HG02852 (cell line): ENCODE data around the gene CDS2.

Experiments
- ATAC-seq: cut with Tn5 transposase; IDR thresholded peaks from one replicate; pipeline ENCODE4 v1.9.1; 2021; ENCODE audit warnings: mild to moderate bottlenecking, moderate library complexity; ENCODE audit not compliant: unreplicated experiment

The CDS2 gene

DNA sequence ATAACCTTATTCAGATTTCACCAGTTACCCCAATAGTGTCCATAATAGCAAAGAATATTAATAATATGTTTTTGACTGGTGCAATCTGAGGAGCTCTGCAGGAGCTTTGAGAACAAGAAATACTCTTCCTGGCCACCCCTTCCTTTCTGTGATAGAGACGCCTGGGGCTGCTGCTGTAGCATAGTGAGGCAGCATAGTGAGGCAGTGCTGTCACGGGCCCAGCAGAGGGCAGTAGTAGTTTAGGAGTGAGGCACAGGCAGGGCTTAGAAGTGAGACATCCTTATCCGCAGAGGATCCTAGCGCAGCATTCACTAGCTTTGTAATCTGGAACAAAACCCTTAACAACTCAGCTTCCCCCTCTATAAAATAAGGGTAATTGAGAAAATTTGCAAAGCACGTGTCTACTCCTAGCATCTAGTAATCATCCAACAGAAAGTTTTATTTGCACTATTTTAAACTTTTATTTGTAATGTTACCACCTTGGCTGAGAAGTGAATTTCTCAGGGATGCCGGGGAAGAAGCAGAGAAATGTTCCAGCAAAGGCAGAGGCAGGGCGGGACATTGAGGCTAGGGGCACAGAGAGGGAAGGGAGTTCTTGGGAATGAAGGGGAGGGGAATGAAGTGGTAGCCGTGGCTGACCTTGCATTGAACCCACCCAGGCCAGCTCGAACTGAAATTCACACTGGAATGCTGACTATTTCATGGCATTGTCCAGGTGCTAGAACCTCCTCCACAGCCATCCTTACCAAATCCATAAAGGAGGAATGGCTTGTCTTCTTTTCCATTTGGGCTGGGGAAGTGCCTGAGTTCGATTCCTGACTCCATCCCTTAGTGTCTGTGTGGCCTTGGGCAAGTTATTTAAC, 78.8 kb downstream of the CDS2 start:
- peak; percentile 88 for ATAC-seq

DNA sequence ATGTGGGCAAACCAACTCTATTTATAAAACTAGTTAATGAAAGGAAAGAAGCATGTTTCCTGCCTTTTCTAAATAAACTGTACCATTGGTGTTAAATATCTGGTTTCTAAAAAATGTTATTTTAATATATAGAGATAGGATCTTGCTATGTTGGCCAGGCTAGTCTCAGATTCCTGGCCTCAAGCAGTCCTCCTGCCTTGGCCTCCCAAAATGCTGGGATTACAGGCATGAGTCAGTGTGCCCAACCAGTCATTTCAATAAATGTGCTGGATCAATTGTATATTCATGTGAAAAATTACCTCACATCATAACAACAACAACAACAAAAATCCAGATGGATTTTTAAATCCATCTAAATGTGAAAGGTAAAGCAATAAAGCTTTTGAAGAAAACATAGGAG, 80.3 kb downstream of the CDS2 start:
- ATAC-seq = no peak

DNA sequence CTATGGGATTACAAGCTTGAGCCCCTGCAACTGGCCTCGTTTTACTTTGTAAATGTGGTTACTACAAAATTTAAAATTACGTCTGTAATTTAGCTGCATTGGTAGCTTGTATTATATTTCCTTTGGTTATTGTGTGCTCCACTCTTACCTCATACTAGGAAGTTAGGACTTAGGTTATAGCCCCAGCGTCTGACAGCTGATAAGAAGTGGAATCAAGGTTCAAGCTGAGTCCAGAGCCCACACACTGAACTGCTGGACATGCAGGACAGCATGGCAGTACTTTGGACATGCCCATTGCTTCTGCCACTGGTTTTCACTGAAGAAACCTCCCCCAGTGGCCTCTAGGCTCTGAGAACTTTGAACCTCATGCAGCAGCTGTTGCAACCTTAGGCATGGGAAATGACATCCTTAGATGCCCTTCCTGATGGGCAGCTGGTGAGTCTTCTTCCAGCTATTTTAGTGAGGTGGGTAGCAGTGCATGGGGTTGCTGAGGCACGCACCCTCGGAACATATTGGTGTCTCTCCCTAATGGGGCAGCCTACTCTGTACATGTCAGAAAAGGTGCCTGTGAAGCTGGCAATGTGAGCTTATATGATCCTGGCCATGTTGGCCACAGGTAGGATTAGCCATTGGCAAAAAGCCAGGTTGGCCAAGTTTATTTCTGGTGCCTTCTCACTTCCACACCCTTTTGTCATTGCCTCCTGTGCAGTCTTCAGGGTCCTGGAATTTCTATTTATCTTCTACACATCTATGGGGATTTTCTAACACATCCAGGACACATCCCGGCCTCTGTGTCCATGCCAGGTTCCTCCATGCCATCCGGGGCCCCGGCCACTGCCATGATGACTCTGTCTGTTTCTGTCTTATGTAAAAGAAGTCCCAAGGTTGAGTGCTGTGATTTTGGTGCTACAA, 85.3 kb downstream of the CDS2 start:
- ATAC-seq = no peak

DNA sequence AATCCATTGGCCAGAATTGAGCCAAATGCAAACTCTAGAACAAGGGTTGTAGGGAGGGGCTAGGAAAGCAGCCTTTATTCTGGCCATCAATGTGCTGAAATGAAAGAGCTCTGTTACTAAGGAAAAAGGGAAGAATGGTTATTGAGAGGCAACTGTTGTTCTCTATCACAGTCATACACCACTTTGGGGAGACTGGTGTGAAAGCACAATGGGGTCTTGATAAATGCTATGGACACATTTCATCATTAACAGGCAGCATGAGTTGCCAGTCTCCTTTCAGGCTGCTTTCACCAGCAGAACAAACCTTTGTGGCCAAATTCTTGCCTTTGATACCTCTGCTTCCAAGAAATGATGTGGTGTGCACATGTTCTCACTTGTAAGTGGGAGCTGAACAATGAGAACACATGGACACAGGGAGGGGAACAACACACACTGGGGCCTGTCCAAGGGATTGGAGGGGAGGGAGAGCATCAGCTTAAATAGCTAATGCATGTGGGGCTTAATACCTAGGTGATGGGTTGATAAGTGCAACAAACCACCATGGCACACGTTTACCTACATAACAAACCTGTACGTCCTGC, 86.2 kb downstream of the CDS2 start:
- no peak for ATAC-seq

DNA sequence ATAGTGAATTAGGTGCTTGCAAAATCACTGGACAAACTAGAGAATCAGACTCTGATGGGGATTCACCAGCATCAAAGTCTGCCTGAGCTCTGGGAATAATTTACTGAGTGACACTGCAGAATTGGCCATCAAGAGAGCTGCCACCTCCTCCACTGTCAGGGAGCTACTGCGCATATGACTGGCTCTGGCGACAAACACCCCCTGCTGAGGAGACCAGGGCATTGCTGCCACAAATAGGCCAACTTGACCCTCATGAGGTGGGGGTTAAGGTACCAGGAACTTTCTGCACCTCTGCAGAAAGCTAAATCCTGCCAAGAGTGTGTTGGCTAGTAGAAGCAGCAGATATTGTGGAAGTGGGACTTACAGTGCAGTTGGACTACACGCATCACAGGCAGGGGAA, 88.0 kb downstream of the CDS2 start:
- no peak for ATAC-seq

DNA sequence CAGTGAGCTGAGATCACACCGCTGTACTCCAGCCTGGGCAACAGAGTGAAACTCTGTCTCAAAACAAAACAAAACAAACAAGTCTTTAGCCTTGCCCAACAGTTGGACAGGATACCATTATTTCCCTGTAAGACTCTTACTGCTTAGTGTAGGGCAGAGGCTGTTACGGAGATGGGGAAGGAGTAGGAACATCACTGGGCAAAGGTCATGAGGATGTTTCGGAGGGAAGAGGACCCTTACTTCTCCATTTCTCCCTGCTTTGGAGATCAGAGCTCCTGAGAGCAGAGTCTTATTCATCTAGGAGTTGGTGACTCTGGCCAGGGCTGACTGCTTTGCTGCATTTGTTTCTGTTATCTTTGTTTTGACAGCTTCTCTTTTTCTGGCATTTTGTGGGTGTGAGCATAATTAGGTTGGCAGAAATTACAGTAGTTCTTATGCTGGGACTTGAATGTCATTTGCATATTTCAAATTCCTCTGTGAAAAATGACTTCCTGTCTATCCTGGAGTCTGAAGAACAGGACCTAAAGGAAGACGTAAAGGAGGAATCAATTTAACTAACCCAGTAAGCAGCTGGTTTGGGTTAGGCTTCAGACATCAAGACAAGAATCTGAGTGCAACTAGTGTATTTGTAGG, 89.0 kb downstream of the CDS2 start:
- ATAC-seq = no peak

DNA sequence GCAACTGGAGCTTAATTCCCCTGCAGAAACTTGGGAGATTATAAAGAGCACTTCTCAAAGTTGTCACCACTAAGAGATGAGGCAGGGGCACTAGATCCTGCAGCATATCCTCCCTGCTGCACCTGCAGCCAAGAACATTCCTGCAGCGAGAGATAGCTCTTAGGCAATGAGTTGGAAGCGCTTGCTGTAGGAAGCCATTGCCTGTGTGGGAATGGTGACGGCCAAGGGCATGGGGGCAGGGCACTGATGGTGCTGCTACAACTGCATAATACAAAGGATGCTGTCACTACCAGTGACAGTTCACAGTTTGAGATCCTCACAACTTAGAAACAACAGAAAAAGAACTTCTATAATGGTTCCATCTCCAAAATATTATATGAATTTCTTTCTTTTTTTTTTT, 89.9 kb downstream of the CDS2 start:
- ATAC-seq = no peak

DNA sequence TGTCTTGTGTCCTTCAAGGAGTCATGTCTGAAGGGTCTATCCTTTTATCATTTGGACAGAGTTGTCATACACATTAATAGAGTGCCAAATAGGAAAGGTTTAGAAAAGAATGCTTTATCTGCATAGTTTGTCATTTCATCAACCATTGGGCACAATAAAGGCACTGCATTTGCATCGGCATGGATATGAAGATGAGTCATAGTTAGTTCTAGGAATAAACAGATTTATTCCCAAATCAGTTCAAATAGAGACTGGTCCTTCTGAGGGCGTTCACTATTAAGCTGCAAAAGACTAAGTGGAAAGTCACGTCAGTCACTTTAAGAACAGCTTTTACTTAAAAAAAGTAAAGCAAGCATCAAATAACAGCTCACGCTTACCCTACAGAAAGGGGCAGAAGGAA, 90.8 kb downstream of the CDS2 start:
- no peak for ATAC-seq

DNA sequence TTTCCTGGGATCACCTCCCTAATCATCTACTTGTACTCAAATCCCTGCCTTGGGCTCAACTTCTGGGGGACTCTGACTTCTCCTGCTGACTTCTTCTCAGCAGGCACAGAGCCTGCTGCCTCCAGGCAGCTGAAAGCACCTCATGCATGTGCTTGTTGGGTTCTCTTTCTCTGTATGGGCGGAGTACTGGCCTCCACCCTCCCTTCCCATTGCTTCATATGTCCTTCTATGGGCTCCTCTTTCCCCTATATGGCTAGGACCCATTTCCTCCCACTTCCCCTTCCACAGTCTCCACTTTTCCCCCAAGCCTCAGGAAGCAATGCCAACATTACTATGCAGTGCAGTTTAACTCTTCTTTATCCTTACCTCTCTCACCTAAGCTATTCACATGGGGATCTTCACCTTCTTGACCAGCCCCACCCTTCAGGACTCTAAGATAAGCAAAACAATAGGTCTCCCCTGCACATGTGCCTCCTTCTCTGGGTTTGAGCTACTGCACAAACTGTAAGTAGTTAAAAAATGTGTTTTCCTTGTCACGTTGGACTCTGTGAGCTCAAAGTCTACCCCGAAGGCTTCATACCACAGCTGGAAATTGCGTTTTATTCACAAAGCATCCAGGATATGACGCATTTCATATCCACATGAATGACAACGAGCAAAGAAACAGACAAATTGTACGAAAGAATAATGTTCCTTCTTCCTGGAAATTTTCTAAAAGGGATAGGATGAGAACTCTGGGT, 93.7 kb downstream of the CDS2 start:
- ATAC-seq = no peak

DNA sequence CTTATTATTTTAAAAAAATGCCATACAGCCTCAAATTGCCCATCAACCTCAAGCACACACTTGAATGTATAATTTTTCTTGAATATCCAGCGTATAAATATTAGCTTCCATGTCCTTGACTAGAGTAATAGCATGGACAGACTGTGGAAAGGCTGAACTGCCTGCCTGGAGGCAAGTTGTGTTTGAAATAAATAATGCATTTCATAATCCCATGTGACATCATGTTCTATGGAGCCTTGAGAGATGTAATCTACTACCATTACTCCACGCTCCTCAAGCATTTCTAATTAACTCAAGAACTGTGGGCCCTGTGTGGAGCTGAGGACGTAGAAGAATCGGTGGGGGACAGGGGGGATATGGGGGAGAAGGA, 94.2 kb downstream of the CDS2 start:
- no peak for ATAC-seq

DNA sequence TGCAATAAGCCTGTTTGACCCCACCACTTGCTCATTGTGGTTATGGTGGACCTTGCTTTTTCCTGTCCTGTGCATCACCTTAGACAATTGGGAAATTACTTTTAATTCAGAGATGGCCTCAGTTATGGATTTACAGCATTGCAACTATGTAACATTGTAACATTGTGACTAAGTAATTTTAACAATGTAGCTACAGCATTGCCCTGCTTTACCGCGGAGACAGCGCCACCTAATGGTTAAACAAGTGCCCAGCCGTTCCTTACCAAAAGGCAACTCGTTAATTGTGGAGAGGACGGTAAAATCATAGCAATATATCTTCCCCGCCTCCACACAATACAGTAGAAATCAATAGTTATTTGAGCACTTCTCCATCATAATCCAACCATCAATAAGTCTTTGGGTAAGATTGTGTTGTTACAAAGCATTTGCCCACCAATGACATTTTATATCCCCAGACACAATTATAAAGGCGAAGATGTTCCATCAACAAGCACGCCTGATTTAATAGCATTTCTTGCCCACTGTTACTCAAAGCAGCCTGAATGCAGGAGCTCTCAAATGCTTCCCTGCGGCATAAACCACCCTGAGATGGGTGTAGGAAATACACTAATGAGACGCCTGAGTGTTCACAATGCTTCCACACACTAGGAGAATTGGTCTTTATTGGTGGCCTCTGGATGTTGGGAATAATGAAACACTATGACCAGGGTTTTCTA, 96.3 kb downstream of the CDS2 start:
- no peak for ATAC-seq

DNA sequence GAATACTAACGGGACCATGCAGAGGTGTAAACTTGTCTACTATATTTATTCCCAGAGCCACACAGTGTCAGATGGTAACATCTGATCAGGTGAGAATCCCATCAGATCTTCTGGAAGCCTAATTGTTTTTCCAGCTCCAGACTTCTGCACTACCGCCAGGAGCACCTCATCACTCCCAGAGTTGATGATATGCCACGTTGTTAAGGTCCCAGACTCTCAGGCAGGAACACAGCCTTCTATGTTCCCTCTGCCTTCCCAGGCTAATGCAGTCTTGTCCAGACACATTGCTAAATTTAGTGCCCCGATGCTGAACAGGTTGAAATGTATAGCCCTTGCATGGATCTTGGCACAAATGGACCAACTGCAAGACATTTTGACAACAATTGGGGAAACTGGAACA, 103.7 kb downstream of the CDS2 start:
- no peak for ATAC-seq

DNA sequence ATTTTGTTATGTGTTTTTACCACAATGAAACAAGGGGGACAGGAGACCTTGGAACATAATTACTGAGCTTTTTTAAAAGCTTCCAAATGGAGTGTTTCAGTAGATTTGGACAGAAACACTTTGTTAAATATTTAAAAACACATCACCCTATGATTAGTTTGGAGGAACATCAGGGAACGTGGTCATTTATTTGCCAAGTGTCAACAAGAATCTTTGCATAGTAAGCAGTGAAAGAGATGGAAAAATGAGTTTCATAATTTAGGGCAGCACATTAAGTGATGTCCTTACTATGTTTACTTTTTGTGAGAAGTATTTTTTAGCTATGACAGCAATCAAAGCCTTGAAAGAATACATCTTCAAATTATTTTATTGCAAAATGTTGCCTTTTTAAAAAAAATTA, 107.3 kb downstream of the CDS2 start:
- no peak for ATAC-seq

DNA sequence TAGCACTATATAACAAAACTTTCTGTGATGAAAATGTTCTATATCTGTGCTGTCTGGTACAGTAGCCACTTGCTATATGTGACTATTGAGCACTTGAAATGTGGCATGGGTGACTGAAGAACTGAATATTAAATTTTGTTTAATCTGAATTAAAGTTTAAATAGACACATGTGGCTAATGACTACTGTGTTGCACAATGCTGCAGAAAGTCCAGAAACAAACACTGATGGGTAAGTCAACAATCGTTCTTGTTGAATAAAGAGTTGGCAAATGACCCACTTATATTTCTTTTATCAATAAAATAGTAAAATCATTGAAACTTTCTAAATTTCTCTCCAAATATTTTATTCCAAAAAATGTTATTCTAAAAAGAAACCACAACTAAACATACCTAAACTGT, 108.2 kb downstream of the CDS2 start:
- no peak for ATAC-seq
